A549 (cell line): Measurements from ENCODE around the gene AGRP. TPM values are rescaled to one million over a fixed set of nuclear protein-coding genes. Genes with fewer than 3 reads are reported as not detected.

Experiments
- ATAC-seq, 2 experiments: fragments of 200-7000 bp in 1 of 2; fragments of >200 bp in 1 of 2; cut with Nextera tagmentation in 1 of 2; cut with Tn5 transposase in 1 of 2; 3 replicates each; pipeline versions ENCODE4 v1.8.0 to v1.9.1; 2018 to 2020; ENCODE audit warnings: mild to moderate bottlenecking in 1 of 2, moderate library complexity in 1 of 2
- CTCF ChIA-PET: fragments of 300-600 bp; sonication (Branson Sonifier 250); formaldehyde crosslinking; extraction: SDS; loops from one replicate; lab custom pipeline; 2021; ENCODE audit warnings: antibody characterized with exemption, inconsistent platforms; lab: Yijun Ruan, JAX
- POLR2A ChIA-PET: fragments of 350-600 bp; formaldehyde crosslinking; extraction: SDS; loops from one replicate; lab custom pipeline; 2021; ENCODE audit warnings: antibody characterized with exemption, inconsistent platforms; lab: Yijun Ruan, JAX
- DNase-seq, 2 experiments: peaks; one replicate each; pipeline versions ENCODE4 v3.0.0 to v3.0.0-alpha.2; 2011 to 2016; ENCODE audit warnings: low read depth in 1 of 2, low spot score in 1 of 2
- FAIRE-seq: peaks from 2 replicates; lab custom pipeline; 2011; peaks lifted over from hg19 to GRCh38; lab: Jason Lieb, UNC
- H3K27ac ChIP-seq, 2 experiments: fragments of >200 bp; sonication (Bioruptor Twin); formaldehyde crosslinking; 3 replicates each; pipeline ENCODE4 v1.5.1; 2016 to 2017
- H3K4me1 ChIP-seq: fragments of >200 bp; sonication (Bioruptor Twin); formaldehyde crosslinking; 3 replicates; pipeline ENCODE4 v1.6.1; 2016
- H3K4me2 ChIP-seq: fragments of >200 bp; sonication (Bioruptor Twin); formaldehyde crosslinking; 3 replicates; pipeline ENCODE4 v1.6.1; 2016
- H3K4me3 ChIP-seq: fragments of >200 bp; sonication (Bioruptor Twin); formaldehyde crosslinking; 3 replicates; pipeline ENCODE4 v1.5.1; 2016
- H3K9me3 ChIP-seq: fragments of >200 bp; sonication (Bioruptor Twin); formaldehyde crosslinking; 3 replicates; pipeline ENCODE4 v1.6.1; 2016
- ATOH8 ChIP-seq: fragments of 250-450 bp; sonication (Bioruptor Pico); IDR thresholded peaks from 2 replicates; pipeline ENCODE4 v1.5.0; 2020; ENCODE audit warnings: low read depth, mild to moderate bottlenecking, moderate library complexity
- BCL3 ChIP-seq: fragments of >200 bp; sonication (Bioruptor Twin); formaldehyde crosslinking; IDR thresholded peaks from 3 replicates; pipeline ENCODE4 v1.6.1; 2016
- BHLHE40 ChIP-seq: IDR thresholded peaks from 2 replicates; pipeline ENCODE4 v1.6.1; 2012; ENCODE audit warnings: low read depth, low read length, inconsistent platforms
- CBX8 ChIP-seq: fragments of 200-600 bp; sonication (generic); IDR thresholded peaks from 2 replicates; pipeline ENCODE4 v1.6.1; 2016
- EHF ChIP-seq: fragments of 250-450 bp; sonication (Bioruptor Pico); IDR thresholded peaks from 2 replicates; pipeline ENCODE4 v1.5.0; 2020; ENCODE audit warnings: mild to moderate bottlenecking
- EHMT2 ChIP-seq: fragments of 200-600 bp; sonication (generic); IDR thresholded peaks from 2 replicates; pipeline ENCODE4 v1.6.1; 2016; ENCODE audit warnings: antibody characterized with exemption, low read depth, mild to moderate bottlenecking, moderate library complexity
- ELK1 ChIP-seq: fragments of 150-350 bp; IDR thresholded peaks from 2 replicates; pipeline ENCODE4 v1.6.1; 2014; ENCODE audit warnings: low read depth, mild to moderate bottlenecking, low read length
- EP300 ChIP-seq, 2 experiments: fragments of >200 bp; sonication (Bioruptor Twin); formaldehyde crosslinking; IDR thresholded peaks; 2 replicates in 1 of 2; 3 replicates in 1 of 2; pipeline ENCODE4 v1.6.1; 2016 to 2017
- FOSB ChIP-seq: fragments of 250-450 bp; sonication (Bioruptor Pico); IDR thresholded peaks from 2 replicates; pipeline ENCODE4 v1.5.0; 2020; ENCODE audit warnings: mild to moderate bottlenecking, moderate library complexity
- HES2 ChIP-seq: fragments of >200 bp; sonication (Bioruptor Twin); formaldehyde crosslinking; IDR thresholded peaks from 2 replicates; pipeline ENCODE4 v1.6.1; 2016
- HOXA7 ChIP-seq: fragments of 250-450 bp; sonication (Bioruptor Pico); IDR thresholded peaks from 2 replicates; pipeline ENCODE4 v1.5.0; 2020; ENCODE audit warnings: mild to moderate bottlenecking, moderate library complexity
- HOXB13 ChIP-seq: fragments of 250-450 bp; sonication (Bioruptor Pico); IDR thresholded peaks from 2 replicates; pipeline ENCODE4 v1.5.0; 2020; ENCODE audit warnings: low read depth, mild to moderate bottlenecking, moderate library complexity
- KDM5A ChIP-seq: fragments of 200-600 bp; sonication (generic); IDR thresholded peaks from 2 replicates; pipeline ENCODE4 v1.6.1; 2016; ENCODE audit warnings: antibody characterized with exemption, mild to moderate bottlenecking
- MAZ ChIP-seq: fragments of 150-350 bp; IDR thresholded peaks from 2 replicates; pipeline ENCODE4 v1.6.1; 2014; ENCODE audit warnings: antibody characterized with exemption, low read depth, low read length, borderline replicate concordance
- NFE2L2 ChIP-seq: fragments of 150-350 bp; conservative IDR thresholded peaks from 2 replicates; pipeline ENCODE4 v1.6.1; 2014; ENCODE audit warnings: low read length
- NPAS2 ChIP-seq: fragments of 250-450 bp; sonication (Bioruptor Pico); IDR thresholded peaks from 2 replicates; pipeline ENCODE4 v1.8.0; 2022; ENCODE audit warnings: mild to moderate bottlenecking, moderate library complexity, borderline replicate concordance
- PBX3 ChIP-seq: IDR thresholded peaks from 2 replicates; pipeline ENCODE4 v1.6.1; 2012
- POLR2A ChIP-seq: IDR thresholded peaks from 2 replicates; pipeline ENCODE4 v1.6.1; 2012; ENCODE audit warnings: mild to moderate bottlenecking, low read length
- RAD21 ChIP-seq, 2 experiments: fragments of >200 bp in 1 of 2; sonication (Bioruptor Twin) in 1 of 2; formaldehyde crosslinking in 1 of 2; IDR thresholded peaks in 1 of 2; conservative IDR thresholded peaks in 1 of 2; 2 replicates in 1 of 2; 3 replicates in 1 of 2; pipeline ENCODE4 v1.6.1; 2012 to 2018; ENCODE audit warnings: inconsistent platforms in 1 of 2
- RARB ChIP-seq: fragments of 250-450 bp; sonication (Bioruptor Pico); IDR thresholded peaks from 2 replicates; pipeline ENCODE4 v1.8.0; 2021; ENCODE audit warnings: mild to moderate bottlenecking, moderate library complexity
- RCOR1 ChIP-seq: fragments of 150-350 bp; IDR thresholded peaks from 2 replicates; pipeline ENCODE4 v1.6.1; 2014; ENCODE audit warnings: antibody characterized with exemption, low read length, low read depth
- SMC3 ChIP-seq: fragments of >200 bp; sonication (Bioruptor Twin); formaldehyde crosslinking; IDR thresholded peaks from 3 replicates; pipeline ENCODE4 v1.6.1; 2018; ENCODE audit warnings: inconsistent platforms
- TP53 ChIP-seq: fragments of 250-450 bp; sonication (Bioruptor Pico); IDR thresholded peaks from 2 replicates; pipeline ENCODE4 v1.5.0; 2021; ENCODE audit warnings: mild to moderate bottlenecking, moderate library complexity
- ZNF302 ChIP-seq: fragments of 250-450 bp; sonication (Bioruptor Pico); IDR thresholded peaks from 2 replicates; pipeline ENCODE4 v1.9.0; 2021; ENCODE audit warnings: inconsistent platforms, mild to moderate bottlenecking, moderate library complexity
- ZSCAN20 ChIP-seq: fragments of 250-450 bp; sonication (Bioruptor Pico); IDR thresholded peaks from 2 replicates; pipeline ENCODE4 v1.8.0; 2022; ENCODE audit warnings: mild to moderate bottlenecking, moderate library complexity
- WGBS: methylation state at CpG from one replicate; pipeline ENCODE4 v1.1.6; 2017; ENCODE audit errors: missing lambda C conversion rate; 5-methylcytosine and 5-hydroxymethylcytosine counted together
- polyA plus RNA-seq, 4 experiments: library from polyadenylated mRNA; depleted of rRNA in 3 of 4; stranded (reverse); fragments of >200 nt; fragmentation: RNase III in 1 of 4; extraction: RNeasy Plus Mini Kit Qiagen cat#74134 plus additional on column Dnase treatment in 1 of 4; gene quantifications; 2 replicates in 3 of 4; 3 replicates in 1 of 4; pipeline ENCODE4 v1.2.3, GENCODE V29; 2011 to 2017

The AGRP gene
- polyA plus RNA-seq, 2 of the 4 experiments (the other 2 are of a cell fraction): not detected

- WGBS: 88% methylated on average over 13 of the region's 17 CpGs
- Histone ChIP-seq H3K4me2 (no peak overlapping the region), H3K4me1 (peaks cover 8% of the 10 kb centered on the region), H3K9me3 (no peaks in the 10 kb centered on the region), H3K4me3 (no peak overlapping the region), H3K27ac (no peak overlapping the region)
- CTCF ChIA-PET: interaction anchor here (0.8 to 17.9 kb wide), 8 partner anchors 9 to 196 kb away, joined by 3 to 207 read pairs (median 4); partner anchors contain the start of gene ATP6V0D1
- ATAC-seq (no peak), DNase-seq (no peak), FAIRE-seq (no peak)
- no peak for TF ChIP-seq SMC3
- TF ChIP-seq RAD21 (conservative IDR thresholded peaks at IDR 0.05 in 1 of 2, IDR thresholded peaks at IDR 0.05 in 1 of 2): no peak
- TF ChIP-seq EHMT2: no peak
- no peak for TF ChIP-seq HOXA7 (CRISPR knock-in tag)
- no peak for TF ChIP-seq RARB (CRISPR knock-in tag)
- no peak for TF ChIP-seq TP53 (CRISPR knock-in tag)
- no peak for TF ChIP-seq KDM5A
- no peak for TF ChIP-seq CBX8
- TF ChIP-seq RCOR1: no peak
- no peak for TF ChIP-seq ZSCAN20 (CRISPR knock-in tag)
- no peak for TF ChIP-seq PBX3
- no peak for TF ChIP-seq MAZ
- TF ChIP-seq EP300 (IDR thresholded peaks at IDR 0.05): no peak
- TF ChIP-seq HOXB13 (CRISPR knock-in tag): no peak
- TF ChIP-seq BCL3: no peak
- TF ChIP-seq ELK1: no peak
- TF ChIP-seq NFE2L2: no peak
- TF ChIP-seq EHF (CRISPR knock-in tag): no peak
- no peak for TF ChIP-seq ATOH8
- no peak for TF ChIP-seq BHLHE40
- POLR2A ChIA-PET: no interaction called here
Observed at GRCh38 chr16:67441271-67441753, 42.0 kb downstream of the AGRP start.

GRCh38 chr16:67438824-67439393 lies 44.4 kb downstream of the AGRP start:
- FAIRE-seq: no peak
- CTCF ChIA-PET: interaction anchor here (1.1 to 17.9 kb wide), 6 partner anchors 8 to 55 kb away, joined by 4 to 207 read pairs (median 8); partner anchors contain the start of gene ATP6V0D1
- 96% methylated on average over 18 of the region's 19 CpGs for WGBS
- no peak overlapping the region for H3K27ac ChIP-seq
- no peak overlapping the region for H3K4me2 ChIP-seq
- H3K9me3 ChIP-seq: no peaks in the 10 kb centered on the region
- H3K4me3 ChIP-seq: no peak overlapping the region
- ATAC-seq: no peak
- TF ChIP-seq NPAS2 (CRISPR knock-in tag): no peak
- TF ChIP-seq FOSB (CRISPR knock-in tag): no peak
- no peak for TF ChIP-seq ZNF302 (CRISPR knock-in tag)
- TF ChIP-seq HES2: no peak
- TF ChIP-seq RARB (CRISPR knock-in tag): no peak
- no peak for TF ChIP-seq POLR2A
- H3K4me1 ChIP-seq: no peaks in the 10 kb centered on the region
- POLR2A ChIA-PET: no interaction called here
- no peak for DNase-seq
